SK-N-SH (cell line): ENCODE results near the gene PAX2.

Experiments used
- EP300 ChIP-seq, 2 experiments: IDR thresholded peaks; 2 replicates each; pipeline versions ENCODE4 v1.4.0 to v1.6.1; 2012; ENCODE audit warnings: borderline replicate concordance in 1 of 2, low read depth in 1 of 2, low read length in 1 of 2
- EZH2phosphoT487 ChIP-seq: fragments of 200-600 bp; sonication (generic); IDR thresholded peaks from 2 replicates; pipeline ENCODE4 v1.6.1; 2017; ENCODE audit warnings: low read depth, mixed run types, mild to moderate bottlenecking, antibody characterized with exemption, moderate library complexity, borderline replicate concordance
- FOXM1 ChIP-seq: IDR thresholded peaks from 2 replicates; pipeline ENCODE4 v1.4.0; 2012; ENCODE audit warnings: low read depth, mild to moderate bottlenecking
- GABPA ChIP-seq: IDR thresholded peaks from 2 replicates; pipeline ENCODE4 v1.4.0; 2012; ENCODE audit warnings: low read depth, mild to moderate bottlenecking
- MAX ChIP-seq: IDR thresholded peaks from 2 replicates; pipeline ENCODE4 v1.4.0; 2012; ENCODE audit warnings: low read depth
- NRF1 ChIP-seq: IDR thresholded peaks from 2 replicates; pipeline ENCODE4 v1.6.1; 2012; ENCODE audit warnings: low read depth, mild to moderate bottlenecking, low read length
- POLR2AphosphoS5 ChIP-seq: IDR thresholded peaks from 2 replicates; pipeline ENCODE4 v1.6.1; 2012; ENCODE audit warnings: low read depth, low read length
- RFX5 ChIP-seq: IDR thresholded peaks from 2 replicates; pipeline ENCODE4 v1.6.1; 2012; ENCODE audit warnings: mild to moderate bottlenecking, improper control_type of control experiment, low read length
- SMC3 ChIP-seq: IDR thresholded peaks from 2 replicates; pipeline ENCODE4 v1.6.1; 2012; ENCODE audit warnings: low read depth, low read length, improper control_type of control experiment
- ZBTB33 ChIP-seq: IDR thresholded peaks from 2 replicates; pipeline ENCODE4 v1.4.0; 2012; ENCODE audit warnings: low read depth, borderline replicate concordance
- TF ChIP-seq, protein P1 (sequence below): fragments of 200-600 bp; sonication (generic); IDR thresholded peaks from 2 replicates; pipeline ENCODE4 v1.6.1; 2017; ENCODE audit warnings: antibody characterized with exemption, mild to moderate bottlenecking, moderate library complexity

GRCh38 chr10:100735337-100736143, 9.8 kb upstream of the PAX2 start:
- TF ChIP-seq, protein P1, sequence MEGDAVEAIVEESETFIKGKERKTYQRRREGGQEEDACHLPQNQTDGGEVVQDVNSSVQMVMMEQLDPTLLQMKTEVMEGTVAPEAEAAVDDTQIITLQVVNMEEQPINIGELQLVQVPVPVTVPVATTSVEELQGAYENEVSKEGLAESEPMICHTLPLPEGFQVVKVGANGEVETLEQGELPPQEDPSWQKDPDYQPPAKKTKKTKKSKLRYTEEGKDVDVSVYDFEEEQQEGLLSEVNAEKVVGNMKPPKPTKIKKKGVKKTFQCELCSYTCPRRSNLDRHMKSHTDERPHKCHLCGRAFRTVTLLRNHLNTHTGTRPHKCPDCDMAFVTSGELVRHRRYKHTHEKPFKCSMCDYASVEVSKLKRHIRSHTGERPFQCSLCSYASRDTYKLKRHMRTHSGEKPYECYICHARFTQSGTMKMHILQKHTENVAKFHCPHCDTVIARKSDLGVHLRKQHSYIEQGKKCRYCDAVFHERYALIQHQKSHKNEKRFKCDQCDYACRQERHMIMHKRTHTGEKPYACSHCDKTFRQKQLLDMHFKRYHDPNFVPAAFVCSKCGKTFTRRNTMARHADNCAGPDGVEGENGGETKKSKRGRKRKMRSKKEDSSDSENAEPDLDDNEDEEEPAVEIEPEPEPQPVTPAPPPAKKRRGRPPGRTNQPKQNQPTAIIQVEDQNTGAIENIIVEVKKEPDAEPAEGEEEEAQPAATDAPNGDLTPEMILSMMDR = no peak
- no peak for TF ChIP-seq EP300 (IDR thresholded peaks at IDR 0.05; ENCODE audit: borderline replicate concordance in 1 of 2, low read depth in 1 of 2, low read length in 1 of 2)
- no peak for TF ChIP-seq ZBTB33
- no peak for TF ChIP-seq RFX5
- TF ChIP-seq EZH2phosphoT487 = no peak
- TF ChIP-seq POLR2AphosphoS5 = no peak
- TF ChIP-seq SMC3 = no peak
- TF ChIP-seq GABPA = no peak
- TF ChIP-seq MAX = no peak
- TF ChIP-seq NRF1 = no peak
- no peak for TF ChIP-seq FOXM1
